ENCODE data around the gene SHC2. TPM values are rescaled to one million over a fixed set of nuclear protein-coding genes. Genes with fewer than 3 reads are reported as not detected.

The SHC2 gene
- total and polyA plus RNA-seq, 8 donors: 16.0 to 34.5 (median 20.2) TPM

DNA sequence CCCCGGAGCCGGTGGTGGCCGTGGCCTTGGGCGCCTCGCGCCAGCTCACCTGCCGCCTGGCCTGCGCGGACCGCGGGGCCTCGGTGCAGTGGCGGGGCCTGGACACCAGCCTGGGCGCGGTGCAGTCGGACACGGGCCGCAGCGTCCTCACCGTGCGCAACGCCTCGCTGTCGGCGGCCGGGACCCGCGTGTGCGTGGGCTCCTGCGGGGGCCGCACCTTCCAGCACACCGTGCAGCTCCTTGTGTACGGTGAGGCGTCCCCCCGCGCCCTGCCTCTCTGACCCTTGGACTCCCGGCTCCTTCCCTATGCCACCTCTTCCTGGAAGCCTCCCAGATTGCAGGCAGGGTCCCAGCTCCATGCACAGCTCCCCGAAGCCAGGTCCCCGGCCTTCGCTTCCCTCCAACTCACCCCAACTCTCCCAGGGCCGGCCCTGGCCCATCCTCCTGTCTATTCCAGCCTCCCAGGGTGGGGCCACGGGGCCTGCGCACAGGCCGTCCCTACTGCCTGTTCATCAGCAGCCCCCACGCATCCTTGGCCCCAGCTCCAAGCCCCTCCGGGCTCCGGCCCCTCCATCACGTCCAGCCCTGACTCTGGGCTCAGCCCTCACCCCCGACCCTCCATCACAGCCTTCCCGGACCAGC is 37.2 kb upstream of the SHC2 start:
- no peaks in the 10 kb centered on the region for H3K36me3 ChIP-seq
- no peak for ATAC-seq
- H3K27me3 ChIP-seq: peaks cover 27 to 65% of the 10 kb centered on the region in 2 donors
- intact Hi-C loops (cut with DNase I): no loop called here
- no peak overlapping the region for H3K27ac ChIP-seq
- DNase-seq: peak in 1 of 4 donors; percentile 79
- H3K4me3 ChIP-seq: no peak overlapping the region
- no peaks in the 10 kb centered on the region for H3K9me3 ChIP-seq
- TF ChIP-seq, protein P1, sequence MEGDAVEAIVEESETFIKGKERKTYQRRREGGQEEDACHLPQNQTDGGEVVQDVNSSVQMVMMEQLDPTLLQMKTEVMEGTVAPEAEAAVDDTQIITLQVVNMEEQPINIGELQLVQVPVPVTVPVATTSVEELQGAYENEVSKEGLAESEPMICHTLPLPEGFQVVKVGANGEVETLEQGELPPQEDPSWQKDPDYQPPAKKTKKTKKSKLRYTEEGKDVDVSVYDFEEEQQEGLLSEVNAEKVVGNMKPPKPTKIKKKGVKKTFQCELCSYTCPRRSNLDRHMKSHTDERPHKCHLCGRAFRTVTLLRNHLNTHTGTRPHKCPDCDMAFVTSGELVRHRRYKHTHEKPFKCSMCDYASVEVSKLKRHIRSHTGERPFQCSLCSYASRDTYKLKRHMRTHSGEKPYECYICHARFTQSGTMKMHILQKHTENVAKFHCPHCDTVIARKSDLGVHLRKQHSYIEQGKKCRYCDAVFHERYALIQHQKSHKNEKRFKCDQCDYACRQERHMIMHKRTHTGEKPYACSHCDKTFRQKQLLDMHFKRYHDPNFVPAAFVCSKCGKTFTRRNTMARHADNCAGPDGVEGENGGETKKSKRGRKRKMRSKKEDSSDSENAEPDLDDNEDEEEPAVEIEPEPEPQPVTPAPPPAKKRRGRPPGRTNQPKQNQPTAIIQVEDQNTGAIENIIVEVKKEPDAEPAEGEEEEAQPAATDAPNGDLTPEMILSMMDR (IDR thresholded peaks at IDR 0.05): no peak
- H3K4me1 ChIP-seq: peaks cover 0 to 25% of the 10 kb centered on the region in 2 donors

DNA sequence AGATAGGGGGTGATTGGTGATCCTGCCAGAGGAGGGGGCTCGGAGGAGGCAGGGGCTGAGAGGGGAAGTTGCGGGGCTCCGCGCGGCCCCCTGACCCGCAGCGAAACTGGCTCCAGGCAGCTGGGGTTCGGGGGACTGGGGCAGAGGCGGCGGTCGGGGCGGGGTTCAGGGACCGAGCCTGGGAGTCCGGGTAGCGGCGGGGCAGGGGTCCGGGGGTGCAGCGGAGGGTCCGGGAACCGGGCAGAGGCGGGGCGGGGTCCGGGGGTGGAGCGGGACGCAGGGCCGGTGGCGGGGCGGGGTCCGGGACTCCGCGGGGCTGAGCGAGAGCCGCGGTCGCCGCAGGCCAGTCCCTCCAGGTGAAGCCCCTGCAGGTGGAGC is 36.6 kb upstream of the SHC2 start:
- no peaks in the 10 kb centered on the region for H3K36me3 ChIP-seq
- DNase-seq (peak in 1 of 4 donors; percentile 70), ATAC-seq (no peak)
- peaks cover 0 to 20% of the 10 kb centered on the region in 2 donors for H3K4me1 ChIP-seq
- H3K9me3 ChIP-seq: no peaks in the 10 kb centered on the region
- intact Hi-C loops (cut with DNase I): no loop called here
- no peak overlapping the region for H3K4me3 ChIP-seq
- TF ChIP-seq, protein P1 (IDR thresholded peaks at IDR 0.05): no peak
- no peak overlapping the region for H3K27ac ChIP-seq
- peaks cover 27 to 65% of the 10 kb centered on the region in 2 donors for H3K27me3 ChIP-seq

DNA sequence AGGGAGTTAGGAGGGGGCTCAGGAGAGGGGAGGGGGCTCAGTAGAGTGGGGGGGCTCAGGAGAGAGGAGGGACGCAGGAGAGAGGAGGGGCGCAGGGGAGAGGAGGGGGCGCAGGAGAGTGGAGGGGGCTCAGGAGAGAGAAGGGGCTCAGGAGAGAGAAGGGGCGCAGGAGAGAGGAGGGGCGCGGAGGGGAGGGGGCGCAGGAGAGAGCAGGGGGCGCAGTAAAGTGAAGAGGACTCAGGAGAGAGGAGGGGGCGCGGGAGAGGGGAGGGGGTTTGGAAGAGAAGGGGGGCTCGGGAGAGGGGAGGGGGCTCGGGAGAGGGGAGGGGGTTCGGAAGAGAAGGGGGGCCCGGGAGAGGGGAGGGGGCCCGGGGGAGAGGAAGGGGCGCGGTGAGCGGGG is 36.2 kb upstream of the SHC2 start:
- intact Hi-C loops (cut with DNase I): no loop called here
- peaks cover 27 to 65% of the 10 kb centered on the region in 2 donors for H3K27me3 ChIP-seq
- ATAC-seq: no peak
- H3K4me1 ChIP-seq: peaks cover 0 to 15% of the 10 kb centered on the region in 2 donors
- H3K4me3 ChIP-seq: no peak overlapping the region
- DNase-seq: no peak
- no peaks in the 10 kb centered on the region for H3K9me3 ChIP-seq
- TF ChIP-seq, protein P1 (IDR thresholded peaks at IDR 0.05): no peak
- H3K27ac ChIP-seq: no peak overlapping the region
- no peaks in the 10 kb centered on the region for H3K36me3 ChIP-seq

DNA sequence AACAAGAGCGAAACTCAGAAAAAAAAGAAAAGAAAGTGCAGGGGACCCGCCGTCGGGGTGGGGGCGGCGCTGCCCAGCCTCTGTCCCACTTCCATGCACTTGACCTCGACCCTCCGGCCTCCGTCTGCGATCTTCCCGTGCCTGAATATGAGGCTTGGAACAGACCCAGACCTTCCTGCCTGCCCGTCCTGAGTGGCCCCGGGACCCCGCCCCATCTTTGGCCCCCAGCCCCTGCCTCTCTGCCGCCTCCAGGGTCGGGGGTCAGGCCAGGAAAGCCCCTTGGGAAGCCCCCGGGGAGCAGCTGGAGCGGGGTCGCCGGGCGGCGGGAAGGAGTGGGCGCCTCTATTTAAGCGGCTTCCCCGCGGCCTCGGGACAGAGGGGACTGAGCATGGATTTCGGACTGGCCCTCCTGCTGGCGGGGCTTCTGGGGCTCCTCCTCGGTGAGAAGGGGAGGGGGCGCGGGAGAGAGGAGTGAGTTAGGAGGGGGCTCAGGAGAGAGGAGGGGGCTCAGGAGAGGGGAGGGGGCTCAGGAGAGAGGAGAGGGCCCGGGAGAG is 35.4 kb upstream of the SHC2 start, which contains the start of gene MADCAM1:
Gene MADCAM1, plus strand, starts transcription at position 375 of the 554 bp plus-strand sequence. Its CDS starts 14 bp downstream, at position 389.
- intact Hi-C loops (cut with DNase I): no loop called here
- Histone ChIP-seq H3K27me3 (peaks cover 27 to 65% of the 10 kb centered on the region in 2 donors), H3K36me3 (no peaks in the 10 kb centered on the region), H3K4me1 (peaks cover 0 to 15% of the 10 kb centered on the region in 2 donors), H3K9me3 (no peaks in the 10 kb centered on the region), H3K27ac (no peak within 1 kb of the TSS), H3K4me3 (no peak within 1 kb of the TSS)
- ATAC-seq (no peak), DNase-seq (peak in 1 of 4 donors; percentile 68)
- TF ChIP-seq, protein P1 (IDR thresholded peaks at IDR 0.05): no peak

DNA sequence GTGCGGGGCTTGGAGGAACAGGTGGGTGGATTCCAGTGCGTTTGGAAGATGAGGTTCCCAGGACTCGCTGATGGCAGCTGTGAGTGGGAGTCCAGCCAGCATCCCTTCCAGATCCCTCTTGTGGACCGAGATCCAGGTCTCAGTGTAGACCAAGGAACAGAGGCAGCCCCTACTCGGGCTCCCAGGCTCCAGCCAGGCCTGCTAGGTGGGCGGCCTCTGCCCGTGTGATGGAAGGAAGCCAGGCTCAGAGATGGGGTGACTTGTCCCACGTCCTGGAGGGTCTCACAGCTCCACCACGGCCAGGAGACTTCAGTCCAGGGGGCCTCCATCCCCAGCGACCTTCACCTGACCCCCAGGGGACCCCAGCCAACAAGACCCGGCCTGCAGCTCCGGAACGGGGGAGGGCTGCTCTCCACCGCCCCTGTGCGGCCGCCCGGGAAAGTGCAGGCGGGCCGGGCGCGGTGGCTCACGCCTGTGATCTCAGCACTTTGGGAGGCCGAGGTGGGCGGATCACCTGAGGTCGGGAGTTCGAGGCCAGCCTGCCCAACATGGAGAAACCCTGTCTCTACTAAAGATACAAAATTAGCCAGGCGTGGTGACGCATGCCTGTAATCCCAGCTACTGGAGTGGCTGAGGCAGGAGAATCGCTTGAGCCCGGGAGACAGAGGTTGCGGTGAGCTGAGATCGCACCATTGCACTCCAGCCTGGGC is 34.7 kb upstream of the SHC2 start:
- Histone ChIP-seq H3K27me3 (peaks cover 27 to 61% of the 10 kb centered on the region in 2 donors), H3K4me1 (peaks cover 0 to 15% of the 10 kb centered on the region in 2 donors), H3K4me3 (no peak overlapping the region), H3K36me3 (no peaks in the 10 kb centered on the region), H3K27ac (no peak overlapping the region), H3K9me3 (no peaks in the 10 kb centered on the region)
- intact Hi-C loops (cut with DNase I): no loop called here
- DNase-seq (peak in 1 of 4 donors; percentile 84), ATAC-seq (peak; percentile 56)
- TF ChIP-seq, protein P1 (IDR thresholded peaks at IDR 0.05): peak; percentile 48 to 72
